IPS-18a (cell line): ENCODE measurements around the gene IL3.

ENCODE experiments used
- H3K27ac ChIP-seq: one replicate; pipeline ENCODE4 v1.5.1; 2013; ENCODE audit warnings: low read length
- H3K27me3 ChIP-seq: one replicate; pipeline ENCODE4 v1.6.1; 2013; ENCODE audit warnings: mild to moderate bottlenecking, low read length; ENCODE audit not compliant: control insufficient read depth, insufficient read depth
- H3K36me3 ChIP-seq: one replicate; pipeline ENCODE4 v1.6.1; 2013; ENCODE audit warnings: low read depth, low read length; ENCODE audit not compliant: control insufficient read depth
- H3K4me1 ChIP-seq: one replicate; pipeline ENCODE4 v1.6.1; 2013; ENCODE audit warnings: low read depth, low read length; ENCODE audit not compliant: control insufficient read depth
- H3K4me3 ChIP-seq: one replicate; pipeline ENCODE4 v1.5.1; 2013; ENCODE audit warnings: low read length
- H3K9ac ChIP-seq: one replicate; pipeline ENCODE4 v1.6.1; 2013; ENCODE audit warnings: mild to moderate bottlenecking, low read length, moderate library complexity
- H3K9me3 ChIP-seq: one replicate; pipeline ENCODE4 v1.6.1; 2013; ENCODE audit warnings: low read depth, low read length; ENCODE audit not compliant: control insufficient read depth

The IL3 gene

DNA sequence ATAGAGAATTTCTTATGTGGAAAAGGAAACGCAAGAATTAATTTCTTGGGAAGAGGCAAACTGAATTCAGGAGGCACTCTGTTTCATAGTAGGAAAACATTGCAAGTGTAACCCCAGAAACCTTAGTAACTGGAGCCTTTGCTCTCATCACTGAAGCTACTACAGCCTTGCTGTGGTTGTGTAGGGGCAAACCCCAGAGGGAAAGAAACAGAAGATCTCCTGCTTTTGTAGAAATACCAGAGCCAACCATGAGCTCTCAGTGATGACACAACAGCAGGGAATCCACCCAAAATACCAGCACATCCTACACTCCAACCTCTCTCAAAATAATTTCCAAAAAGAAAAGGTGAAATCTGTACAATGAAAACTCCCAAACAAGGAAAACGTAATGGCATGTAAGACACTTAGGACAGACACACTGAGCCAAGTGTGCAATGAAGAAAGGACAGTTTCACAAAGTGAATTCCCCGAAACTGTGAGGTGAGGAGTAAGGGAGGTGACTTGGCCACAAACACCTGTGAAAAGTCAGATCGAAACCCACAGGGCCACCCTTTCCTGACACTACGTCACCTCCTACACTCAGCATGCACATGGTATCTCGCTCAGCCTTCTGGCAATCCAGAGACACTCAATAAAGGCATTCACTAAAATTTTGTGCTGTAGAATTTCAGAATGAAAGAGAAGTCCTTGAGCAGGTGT is 40.4 kb upstream of the IL3 start:
- Histone ChIP-seq H3K9ac (no peak overlapping the region), H3K9me3 (no peaks in the 10 kb centered on the region), H3K4me3 (no peak overlapping the region), H3K36me3 (no peaks in the 10 kb centered on the region), H3K4me1 (no peaks in the 10 kb centered on the region), H3K27ac (no peak overlapping the region), H3K27me3 (no peaks in the 10 kb centered on the region)

DNA sequence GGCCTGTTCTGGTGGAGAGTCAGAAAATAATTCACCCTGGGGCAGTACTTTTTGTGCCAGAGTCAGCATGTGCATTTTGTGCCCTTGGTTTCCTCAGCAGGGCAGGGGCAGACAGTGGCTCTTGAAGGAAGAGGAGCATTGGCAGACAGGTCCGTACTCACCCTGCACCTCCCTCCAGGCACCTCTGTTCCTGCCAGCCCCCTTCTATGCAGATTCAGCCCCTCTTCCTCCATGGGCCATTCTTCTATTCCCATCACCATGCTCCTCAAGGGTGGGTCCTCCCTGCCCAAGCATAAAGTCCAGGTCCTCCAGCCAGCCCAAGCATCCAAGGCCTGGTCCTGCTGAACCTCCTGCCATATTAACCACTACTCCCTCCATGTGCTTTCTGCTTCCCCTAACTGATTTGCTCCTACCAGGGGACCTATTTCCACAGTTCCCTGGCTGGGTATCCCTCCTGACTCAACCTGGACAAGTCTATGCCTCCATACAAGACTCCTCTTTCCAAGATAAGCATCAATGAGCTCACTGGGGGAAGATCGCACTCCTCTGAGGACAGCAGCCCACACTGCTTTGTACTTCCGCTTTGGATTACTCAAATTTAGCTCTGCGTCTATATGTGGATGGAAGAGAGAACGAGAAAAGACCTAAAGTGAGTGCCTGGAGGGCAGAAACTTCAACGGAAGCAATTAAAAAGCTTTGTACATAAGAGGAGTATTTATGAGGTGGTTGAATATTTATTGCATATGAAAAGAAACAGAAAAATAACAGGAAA is 39.7 kb upstream of the IL3 start:
- H3K4me1 ChIP-seq: no peaks in the 10 kb centered on the region
- no peak overlapping the region for H3K9ac ChIP-seq
- no peaks in the 10 kb centered on the region for H3K36me3 ChIP-seq
- H3K27ac ChIP-seq: no peak overlapping the region
- no peaks in the 10 kb centered on the region for H3K9me3 ChIP-seq
- H3K4me3 ChIP-seq: no peak overlapping the region
- H3K27me3 ChIP-seq: no peaks in the 10 kb centered on the region

DNA sequence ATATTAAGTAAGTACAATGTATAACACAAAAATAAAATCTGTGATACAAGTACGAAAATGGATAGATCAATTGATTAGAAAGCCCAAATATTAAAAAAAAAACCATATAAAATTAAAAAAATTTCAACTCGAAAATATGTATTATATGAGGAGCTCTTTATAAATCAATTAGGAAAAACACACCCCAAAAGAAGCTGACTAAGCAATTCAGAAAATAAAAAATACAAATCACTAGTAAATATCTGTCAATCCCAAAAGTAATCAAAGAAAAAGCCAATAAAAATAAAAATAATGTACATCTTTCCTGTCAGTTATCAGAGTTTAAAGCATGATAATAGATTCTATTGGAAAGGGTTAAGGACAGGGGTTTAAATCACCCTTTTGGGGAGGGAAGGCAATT is 38.8 kb upstream of the IL3 start:
- H3K36me3 ChIP-seq: no peaks in the 10 kb centered on the region
- H3K4me1 ChIP-seq: no peaks in the 10 kb centered on the region
- no peak overlapping the region for H3K4me3 ChIP-seq
- H3K27me3 ChIP-seq: no peaks in the 10 kb centered on the region
- no peak overlapping the region for H3K27ac ChIP-seq
- H3K9ac ChIP-seq: no peak overlapping the region
- no peaks in the 10 kb centered on the region for H3K9me3 ChIP-seq

DNA sequence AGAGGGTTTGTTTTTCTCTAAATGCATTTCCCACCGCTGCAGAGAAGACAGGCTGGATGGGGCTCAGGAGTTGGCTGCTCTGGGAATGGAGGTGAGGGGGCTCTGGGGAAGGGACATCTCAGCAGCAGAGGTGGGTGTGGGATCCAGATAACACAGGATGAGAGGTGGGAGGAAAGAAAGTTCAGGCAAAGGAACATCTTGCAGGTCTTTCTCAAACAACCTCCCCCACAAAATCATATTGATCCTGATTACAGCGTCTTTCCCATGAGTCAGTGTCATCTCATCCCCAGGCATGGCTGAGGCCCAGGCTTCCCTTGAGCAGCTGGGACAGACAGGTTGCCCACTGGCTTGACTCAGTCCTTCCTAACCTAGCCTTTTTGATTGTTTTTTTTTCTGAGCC is 37.7 kb upstream of the IL3 start:
- no peaks in the 10 kb centered on the region for H3K9me3 ChIP-seq
- H3K9ac ChIP-seq: no peak overlapping the region
- H3K4me1 ChIP-seq: no peaks in the 10 kb centered on the region
- no peak overlapping the region for H3K4me3 ChIP-seq
- H3K27ac ChIP-seq: no peak overlapping the region
- H3K27me3 ChIP-seq: no peaks in the 10 kb centered on the region
- H3K36me3 ChIP-seq: no peaks in the 10 kb centered on the region

DNA sequence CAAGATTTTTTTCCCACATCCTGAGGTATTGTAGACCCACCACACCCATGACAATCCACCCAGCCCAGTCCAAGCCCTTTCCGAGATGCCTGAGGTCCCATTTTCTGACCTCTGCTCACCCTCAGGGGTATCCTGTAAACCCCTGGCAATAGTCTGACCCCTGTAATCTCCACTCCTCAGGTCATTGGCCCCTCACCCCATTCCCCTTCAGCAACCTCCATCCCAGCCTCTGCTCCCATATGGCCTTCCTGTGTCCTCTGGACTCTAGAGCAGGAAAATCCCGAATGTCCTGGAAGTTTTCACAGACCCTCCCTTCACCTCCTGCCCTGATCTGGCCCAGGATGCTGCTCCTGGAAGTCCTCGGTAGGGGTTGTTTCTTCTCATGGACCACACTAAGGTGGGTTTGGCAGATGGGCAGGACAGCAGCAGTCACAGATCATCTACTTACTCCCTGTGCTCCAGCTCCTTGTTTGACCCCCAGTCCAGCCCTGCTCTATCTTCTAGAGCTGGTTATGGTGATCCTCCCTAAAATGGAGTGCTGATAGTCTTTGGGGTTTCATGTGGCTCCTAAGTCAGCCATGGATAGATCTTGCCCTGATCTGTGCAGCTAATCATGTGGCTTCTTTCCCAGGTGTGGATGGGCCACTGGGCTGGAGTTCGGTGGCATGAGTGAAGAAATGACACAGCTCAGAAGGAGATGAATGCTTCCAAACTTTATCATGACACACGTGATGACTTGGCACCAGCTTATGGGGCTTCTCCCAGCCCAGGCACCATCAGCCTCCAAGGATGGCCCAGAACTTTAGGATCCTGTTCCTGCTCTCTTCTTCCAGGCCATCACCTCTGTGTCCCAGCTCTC is 37.0 kb upstream of the IL3 start:
- no peak overlapping the region for H3K9ac ChIP-seq
- no peak overlapping the region for H3K27ac ChIP-seq
- H3K4me1 ChIP-seq: no peaks in the 10 kb centered on the region
- no peaks in the 10 kb centered on the region for H3K36me3 ChIP-seq
- H3K9me3 ChIP-seq: no peaks in the 10 kb centered on the region
- H3K4me3 ChIP-seq: no peak overlapping the region
- no peaks in the 10 kb centered on the region for H3K27me3 ChIP-seq

DNA sequence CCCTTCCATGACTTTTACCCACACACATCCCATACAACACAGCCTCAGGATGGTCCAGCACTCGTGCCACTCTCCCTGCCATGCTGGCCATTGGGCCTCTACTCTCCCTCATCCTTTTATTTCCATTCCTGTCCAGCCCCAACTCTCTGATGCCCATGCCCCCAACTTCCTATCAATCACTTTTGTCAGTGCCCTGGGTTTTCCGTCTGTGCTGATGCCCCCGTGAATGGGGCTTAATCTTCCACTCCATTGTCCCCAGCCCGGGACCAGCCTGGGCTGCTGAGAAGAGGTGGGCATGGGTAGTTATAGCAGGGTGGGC is 36.4 kb upstream of the IL3 start:
- Histone ChIP-seq H3K27ac (no peak overlapping the region), H3K9ac (no peak overlapping the region)

DNA sequence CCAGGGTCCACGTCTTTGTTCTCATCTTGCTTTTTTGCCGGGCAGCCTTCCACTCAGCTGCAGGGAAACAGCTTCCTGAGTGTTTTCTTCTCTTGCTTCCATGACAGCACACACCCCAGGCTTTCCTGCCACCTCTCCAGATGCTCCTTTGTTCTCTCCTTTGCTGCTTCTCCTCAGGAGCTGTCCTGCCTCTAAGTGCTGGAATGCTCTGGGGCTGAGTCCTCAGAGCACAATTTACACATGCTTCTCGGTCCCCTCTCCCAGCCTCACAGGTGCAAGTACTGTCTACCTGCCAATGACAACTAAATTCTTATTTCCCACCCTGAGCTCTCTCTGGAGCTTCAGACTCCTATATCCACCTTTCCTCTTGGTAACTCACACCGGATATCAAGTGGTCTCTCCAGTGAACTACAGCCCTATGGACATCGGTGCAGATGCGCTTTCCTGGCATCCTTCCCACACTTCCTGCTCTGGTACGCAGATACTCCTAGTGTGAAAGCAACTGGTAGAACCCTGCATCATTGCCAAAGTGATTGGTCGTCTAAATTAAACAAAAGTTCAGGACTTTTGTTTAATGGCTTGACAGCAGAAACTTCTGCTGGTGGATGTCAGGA is 35.6 kb upstream of the IL3 start:
- Histone ChIP-seq H3K4me1 (no peaks in the 10 kb centered on the region), H3K9ac (no peak overlapping the region), H3K27ac (no peak overlapping the region), H3K4me3 (no peak overlapping the region), H3K36me3 (no peaks in the 10 kb centered on the region), H3K9me3 (no peaks in the 10 kb centered on the region), H3K27me3 (no peaks in the 10 kb centered on the region)

More for the DNA sequence above, 36.4 kb upstream of the IL3 start:
- no peaks in the 10 kb centered on the region for H3K36me3 ChIP-seq
- H3K9me3 ChIP-seq: no peaks in the 10 kb centered on the region
- H3K4me3 ChIP-seq: no peak overlapping the region
- H3K4me1 ChIP-seq: no peaks in the 10 kb centered on the region
- H3K27me3 ChIP-seq: no peaks in the 10 kb centered on the region

DNA sequence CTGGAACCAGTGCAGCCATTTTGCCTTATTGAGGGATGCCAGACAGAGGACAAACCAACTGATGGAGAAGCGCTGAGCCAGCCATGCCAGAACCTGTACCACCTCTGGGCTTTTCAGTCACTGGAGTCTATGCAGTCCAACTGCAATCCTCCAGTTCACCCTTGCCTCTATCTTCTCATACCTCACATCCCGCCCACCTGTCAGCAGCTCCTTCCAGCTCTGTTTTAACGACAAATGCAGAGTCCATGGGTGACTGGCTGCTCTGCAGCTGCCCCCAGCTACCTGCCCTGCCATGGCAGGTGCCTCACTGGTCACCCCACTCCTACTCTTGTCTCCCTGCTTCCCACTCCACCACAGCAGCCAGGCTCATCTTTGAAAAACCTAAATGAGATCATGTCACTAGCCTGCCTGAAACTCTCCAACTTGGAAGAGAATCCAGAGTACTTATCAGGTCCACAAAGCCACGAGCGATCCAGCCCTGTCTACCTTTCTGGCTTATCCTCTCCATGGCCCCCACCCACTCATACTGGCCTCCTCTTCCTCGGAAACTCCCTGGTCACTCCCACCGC is 35.0 kb upstream of the IL3 start:
- H3K9me3 ChIP-seq: no peaks in the 10 kb centered on the region
- no peaks in the 10 kb centered on the region for H3K27me3 ChIP-seq
- H3K9ac ChIP-seq: no peak overlapping the region
- no peaks in the 10 kb centered on the region for H3K36me3 ChIP-seq
- H3K27ac ChIP-seq: no peak overlapping the region
- no peaks in the 10 kb centered on the region for H3K4me1 ChIP-seq
- no peak overlapping the region for H3K4me3 ChIP-seq

DNA sequence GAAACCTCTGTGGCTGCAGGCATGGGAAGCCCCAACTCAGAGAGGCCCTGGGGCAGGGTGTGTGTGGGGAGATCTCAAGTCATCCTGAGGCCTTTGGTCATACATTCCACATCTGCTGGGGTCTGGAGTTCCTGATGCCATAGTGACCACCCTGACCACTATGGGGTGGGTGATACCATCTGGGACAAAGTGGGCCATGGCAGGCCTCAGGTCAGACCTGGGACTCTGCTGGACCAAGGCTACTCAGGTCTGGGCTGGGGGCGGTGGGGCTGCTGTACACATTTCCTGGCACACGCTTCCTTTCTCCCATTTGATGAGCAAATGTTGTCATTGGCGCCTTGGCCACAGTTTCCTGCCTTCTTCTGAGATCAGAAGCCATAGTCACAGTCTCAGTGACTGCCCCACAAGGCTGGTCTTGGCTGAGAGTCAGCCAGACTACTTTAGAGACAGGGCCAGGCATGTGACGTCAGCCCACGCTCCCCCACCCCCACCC is 33.9 kb upstream of the IL3 start:
- H3K4me3 ChIP-seq: no peak overlapping the region
- no peaks in the 10 kb centered on the region for H3K9me3 ChIP-seq
- no peaks in the 10 kb centered on the region for H3K36me3 ChIP-seq
- H3K27ac ChIP-seq: no peak overlapping the region
- H3K4me1 ChIP-seq: no peaks in the 10 kb centered on the region
- H3K9ac ChIP-seq: no peak overlapping the region
- H3K27me3 ChIP-seq: no peaks in the 10 kb centered on the region

DNA sequence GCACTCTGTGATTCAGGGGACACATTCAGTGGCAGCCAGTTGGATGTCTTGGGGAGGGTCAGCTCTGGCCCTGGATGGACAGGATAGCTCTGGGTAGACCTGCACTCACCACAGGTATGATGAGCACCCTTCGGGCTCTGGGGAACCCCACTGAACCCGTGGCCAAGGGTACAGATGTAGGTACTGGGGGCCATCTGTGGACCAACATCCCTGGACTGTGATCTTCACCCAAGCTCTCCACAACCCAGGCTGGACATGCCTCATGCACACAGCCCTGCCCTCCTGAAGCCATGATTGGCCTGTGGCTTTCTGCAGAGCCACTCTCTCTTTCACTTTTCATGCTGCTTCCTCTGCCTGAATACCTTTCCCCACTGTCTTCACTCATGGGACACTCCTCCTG is 33.4 kb upstream of the IL3 start:
- H3K27ac ChIP-seq: no peak overlapping the region
- no peak overlapping the region for H3K4me3 ChIP-seq
- no peaks in the 10 kb centered on the region for H3K4me1 ChIP-seq
- no peak overlapping the region for H3K9ac ChIP-seq
- no peaks in the 10 kb centered on the region for H3K27me3 ChIP-seq
- H3K9me3 ChIP-seq: no peaks in the 10 kb centered on the region
- no peaks in the 10 kb centered on the region for H3K36me3 ChIP-seq
